Measurements from ENCODE around the gene TMEM248. TPM values are rescaled to one million over a fixed set of nuclear protein-coding genes. Genes with fewer than 3 reads are reported as not detected.
"Not testable (repeated sequence)": the region's sequence is repeated elsewhere in the genome, so short reads cannot be mapped to it uniquely, and the experiment has no call there.

TMEM248 gene
- total RNA-seq, 1 experiment from 2014 or later = 68.9 TPM

- H3K4me3 ChIP-seq (ENCODE audit: insufficient read depth, low read depth, low read length); H3K36me3 ChIP-seq (replicated peaks; ENCODE audit: control insufficient read depth, insufficient read depth, low read length); DNase-seq; H3K27me3 ChIP-seq (ENCODE audit: control insufficient read depth, insufficient read depth, low read length): not testable (repeated sequence)
These were observed 58.0 kb downstream of the TMEM248 start for GRCh38 chr7:66979013-66979412.

- DNase-seq; H3K4me3 ChIP-seq (ENCODE audit: insufficient read depth, low read depth, low read length); H3K27me3 ChIP-seq (ENCODE audit: control insufficient read depth, insufficient read depth, low read length); H3K36me3 ChIP-seq (replicated peaks; ENCODE audit: control insufficient read depth, insufficient read depth, low read length): not testable (repeated sequence)
These were observed 59.3 kb downstream of the TMEM248 start for GRCh38 chr7:66980336-66980735.

GRCh38 chr7:66989552-66989951, 68.5 kb downstream of the TMEM248 start:
- not testable (repeated sequence) for DNase-seq; H3K36me3 ChIP-seq (replicated peaks; ENCODE audit: control insufficient read depth, insufficient read depth, low read length); H3K27me3 ChIP-seq (ENCODE audit: control insufficient read depth, insufficient read depth, low read length); H3K4me3 ChIP-seq (ENCODE audit: insufficient read depth, low read depth, low read length)

DNA sequence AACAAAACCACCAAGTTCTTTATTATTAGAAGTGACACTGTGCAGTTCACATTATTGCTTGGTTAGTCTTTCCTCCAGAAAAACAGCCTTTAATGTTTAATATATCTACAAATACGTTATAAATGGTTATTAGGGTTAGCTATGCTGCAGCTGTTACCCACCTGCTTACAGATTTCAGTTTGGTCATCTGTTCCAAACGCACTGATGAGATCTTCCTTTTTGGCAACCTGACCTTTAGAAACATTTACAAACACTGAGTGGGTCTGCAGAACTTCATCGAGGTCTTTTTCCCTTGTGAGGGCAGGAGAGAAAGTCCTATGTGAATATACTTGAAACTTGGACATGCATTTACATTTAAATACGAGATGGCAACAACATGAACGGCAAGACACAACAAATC, 73.0 kb downstream of the TMEM248 start:
- not testable (repeated sequence) for DNase-seq; H3K4me3 ChIP-seq (ENCODE audit: insufficient read depth, low read depth, low read length); H3K36me3 ChIP-seq (replicated peaks; ENCODE audit: control insufficient read depth, insufficient read depth, low read length); H3K27me3 ChIP-seq (ENCODE audit: control insufficient read depth, insufficient read depth, low read length)

GRCh38 chr7:66994691-66995049, 73.6 kb downstream of the TMEM248 start:
- not testable (repeated sequence) for DNase-seq; H3K36me3 ChIP-seq (replicated peaks; ENCODE audit: control insufficient read depth, insufficient read depth, low read length); H3K27me3 ChIP-seq (ENCODE audit: control insufficient read depth, insufficient read depth, low read length)
- H3K4me3 ChIP-seq (ENCODE audit: insufficient read depth, low read depth, low read length) = peak overlapping the region; percentile 71

DNA sequence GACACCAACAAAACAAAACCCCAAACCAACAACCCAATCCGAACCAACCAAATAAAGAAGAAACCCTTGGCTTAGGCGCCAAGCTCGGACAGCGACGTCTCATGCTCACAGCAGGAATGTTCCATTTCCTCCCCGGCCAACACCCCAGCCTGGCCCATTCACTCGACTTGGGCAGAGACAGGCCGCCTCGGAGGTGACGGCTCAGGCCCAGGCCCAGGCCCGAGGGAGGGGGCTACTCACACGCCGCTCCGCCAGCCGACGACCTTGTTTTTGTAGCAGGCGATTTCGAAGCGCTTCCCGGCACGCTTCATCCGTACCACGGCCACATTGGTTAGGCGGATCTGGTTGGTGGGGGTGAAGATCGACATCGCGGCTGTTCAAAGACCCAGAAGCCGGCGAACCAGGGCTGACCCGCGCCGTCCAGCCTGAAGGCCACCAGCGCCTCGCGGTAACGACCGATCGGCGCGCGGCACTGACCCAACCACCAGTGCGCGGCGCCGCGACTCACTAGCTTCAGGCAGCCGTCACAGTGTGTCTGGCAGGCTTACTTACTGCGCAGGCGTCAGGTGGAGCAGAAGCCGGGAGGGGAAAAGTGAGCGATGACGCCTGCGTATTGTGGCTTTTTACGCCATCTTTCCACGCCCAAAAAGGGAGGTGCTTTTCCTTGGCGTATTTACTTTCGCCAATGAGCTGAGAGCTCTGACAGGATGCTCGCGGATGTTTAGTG, 74.2 kb downstream of the TMEM248 start, which contains the start of gene SBDS:
TSS of gene SBDS (minus strand) at position 537 of the 727 bp plus-strand sequence. CDS start at position 368, 169 bp downstream.
- not testable (repeated sequence) for H3K36me3 ChIP-seq (replicated peaks; ENCODE audit: control insufficient read depth, insufficient read depth, low read length); H3K27me3 ChIP-seq (ENCODE audit: control insufficient read depth, insufficient read depth, low read length)
- DNase-seq = peak; percentile 76
- H3K4me3 ChIP-seq (ENCODE audit: insufficient read depth, low read depth, low read length) = peak within 1 kb of the TSS; percentile 71

- DNase-seq = peak; percentile 84
- not testable (repeated sequence) for H3K36me3 ChIP-seq (replicated peaks; ENCODE audit: control insufficient read depth, insufficient read depth, low read length); H3K27me3 ChIP-seq (ENCODE audit: control insufficient read depth, insufficient read depth, low read length)
- H3K4me3 ChIP-seq (ENCODE audit: insufficient read depth, low read depth, low read length) = peak within 1 kb of the TSS; percentile 72
These were observed 75.6 kb downstream of the TMEM248 start, which contains the start of gene TYW1 for GRCh38 chr7:66996444-66997191. Gene TYW1, plus strand, starts transcription at chr7:66996833. Its CDS starts 146 bp downstream, at chr7:66996979.

GRCh38 chr7:67000601-67001258, 79.7 kb downstream of the TMEM248 start:
- not testable (repeated sequence) for H3K27me3 ChIP-seq (ENCODE audit: control insufficient read depth, insufficient read depth, low read length); H3K4me3 ChIP-seq (ENCODE audit: insufficient read depth, low read depth, low read length)

DNA sequence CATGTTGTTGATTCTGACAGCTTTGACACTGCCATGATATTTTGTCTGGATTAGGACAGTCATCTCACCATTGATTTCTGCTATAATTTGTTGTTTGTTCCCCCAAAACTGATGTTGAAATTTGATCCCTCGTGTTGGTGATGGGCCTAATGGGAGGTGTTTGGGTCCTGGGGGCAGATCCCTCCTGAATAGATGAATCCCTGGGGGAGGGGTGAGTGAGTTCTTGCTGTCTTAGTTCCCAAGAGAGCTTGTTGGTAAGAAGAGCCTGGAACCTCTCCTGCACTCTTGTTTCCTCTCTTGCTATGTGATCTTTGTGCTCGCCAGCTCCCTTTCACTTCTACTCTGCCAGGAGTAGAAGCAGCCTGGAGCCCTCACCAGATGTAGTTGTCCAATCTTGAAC, 83.1 kb downstream of the TMEM248 start:
- DNase-seq; H3K27me3 ChIP-seq (ENCODE audit: control insufficient read depth, insufficient read depth, low read length); H3K4me3 ChIP-seq (ENCODE audit: insufficient read depth, low read depth, low read length); H3K36me3 ChIP-seq (replicated peaks; ENCODE audit: control insufficient read depth, insufficient read depth, low read length): not testable (repeated sequence)

More at GRCh38 chr7:67000601-67001258, 79.7 kb downstream of the TMEM248 start:
- H3K36me3 ChIP-seq (replicated peaks; ENCODE audit: control insufficient read depth, insufficient read depth, low read length); DNase-seq: not testable (repeated sequence)

DNA sequence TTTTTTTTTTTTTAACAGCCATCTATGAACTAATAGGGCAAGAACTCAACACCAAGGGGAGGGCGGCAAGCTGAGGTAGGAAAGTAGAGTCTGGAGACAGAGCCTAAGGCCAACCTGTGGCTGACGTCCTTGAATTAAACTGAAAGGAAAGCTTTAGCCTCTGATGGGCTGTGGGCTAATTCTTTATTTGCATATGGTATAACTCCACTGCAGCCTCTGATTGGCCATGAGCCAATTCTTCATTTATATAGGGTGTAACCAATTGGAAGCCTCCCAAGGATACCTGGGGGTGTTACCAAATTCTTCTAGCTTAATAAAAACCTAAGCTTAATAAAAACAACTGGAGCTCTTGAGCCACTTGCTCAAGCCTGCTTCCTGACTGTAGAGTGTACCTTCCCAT, 85.9 kb downstream of the TMEM248 start:
- no peak overlapping the region for H3K4me3 ChIP-seq (ENCODE audit: insufficient read depth, low read depth, low read length)
- no peaks in the 10 kb centered on the region for H3K27me3 ChIP-seq (ENCODE audit: control insufficient read depth, insufficient read depth, low read length)
- no peak for DNase-seq
- peaks cover 2% of the 10 kb centered on the region for H3K36me3 ChIP-seq (replicated peaks; ENCODE audit: control insufficient read depth, insufficient read depth, low read length)

Other genes starting within 250 kb of the TMEM248 start
- gene RABGEF1, start 180.5 kb upstream of the TMEM248 start, total RNA-seq (2014; rRNA removed; shearing (Covaris generic)) = 16.6 and 21.7 TPM in 2 replicates
- 21.8 and 26.5 TPM in 2 replicates for gene SBDS, start 74.4 kb downstream of the TMEM248 start, total RNA-seq (2014; rRNA removed; shearing (Covaris generic))
- 16.6 and 17.9 TPM in 2 replicates for gene TYW1, start 75.6 kb downstream of the TMEM248 start, total RNA-seq (2014; rRNA removed; shearing (Covaris generic))